HepG2 (cell line): ENCODE measurements around the gene LDLRAD2.

Experiments
- BHLHE40 ChIP-seq: IDR thresholded peaks from 2 replicates; pipeline ENCODE4 v1.6.1; 2011; ENCODE audit warnings: low read length, improper control_type of control experiment
- CTCF ChIP-seq: sonication (generic); formaldehyde crosslinking; IDR thresholded peaks from 2 replicates; pipeline ENCODE4 v1.5.0; 2020; ENCODE audit warnings: mild to moderate bottlenecking, missing genetic modification reagents, moderate library complexity
- EP300 ChIP-seq, 3 experiments: sonication (generic) in 1 of 3; formaldehyde crosslinking in 1 of 3; IDR thresholded peaks; 2 replicates each; pipeline versions ENCODE4 v1.5.1 to v1.6.1; 2011 to 2020; ENCODE audit warnings: low read depth in 2 of 3, low read length in 2 of 3, borderline replicate concordance in 1 of 3, improper control_type of control experiment in 1 of 3, mild to moderate bottlenecking in 1 of 3, missing genetic modification reagents in 1 of 3, moderate library complexity in 1 of 3
- JUN ChIP-seq: sonication (generic); formaldehyde crosslinking; IDR thresholded peaks from 2 replicates; pipeline ENCODE4 v1.4.0; 2020; ENCODE audit warnings: mild to moderate bottlenecking, missing genetic modification reagents
- NR2F1 ChIP-seq, 2 experiments: fragments of 450-650 bp in 1 of 2; formaldehyde crosslinking in 1 of 2; IDR thresholded peaks; 2 replicates each; pipeline versions ENCODE4 v1.5.0 to v1.6.1; 2016 to 2020; ENCODE audit warnings: mild to moderate bottlenecking in 1 of 2, missing compliant biosample characterization in 1 of 2, missing genetic modification reagents in 1 of 2, moderate library complexity in 1 of 2
- RAD21 ChIP-seq: fragments of 450-650 bp; formaldehyde crosslinking; IDR thresholded peaks from 2 replicates; pipeline ENCODE4 v1.5.0; 2020; ENCODE audit warnings: mild to moderate bottlenecking
- RXRB ChIP-seq: IDR thresholded peaks from 2 replicates; pipeline ENCODE4 v1.6.1; 2016; ENCODE audit warnings: borderline replicate concordance, missing genetic modification reagents, missing compliant biosample characterization
- SRSF9 ChIP-seq: fragments of 200-400 bp; formaldehyde crosslinking; IDR thresholded peaks from 2 replicates; pipeline ENCODE4 v1.6.1; 2018; ENCODE audit warnings: borderline replicate concordance, mild to moderate bottlenecking, low read depth, low read length; ENCODE audit not compliant: insufficient read depth, poor library complexity, severe bottlenecking
- ZNF772 ChIP-seq: sonication (generic); formaldehyde crosslinking; IDR thresholded peaks from 2 replicates; pipeline ENCODE4 v1.5.0; 2020; ENCODE audit warnings: mild to moderate bottlenecking, missing genetic modification reagents
- ZSCAN30 ChIP-seq: sonication (generic); formaldehyde crosslinking; IDR thresholded peaks from 2 replicates; pipeline ENCODE4 v1.5.0; 2020; ENCODE audit warnings: mild to moderate bottlenecking, missing genetic modification reagents
- TF ChIP-seq, protein P1 (sequence below), 2 experiments: sonication (generic) in 1 of 2; formaldehyde crosslinking in 1 of 2; IDR thresholded peaks; 2 replicates each; pipeline versions ENCODE4 v1.5.1 to v1.6.1; 2011 to 2020; ENCODE audit warnings: borderline replicate concordance in 1 of 2, low read depth in 1 of 2, low read length in 1 of 2, mild to moderate bottlenecking in 1 of 2, missing genetic modification reagents in 1 of 2, moderate library complexity in 1 of 2
- TF ChIP-seq, protein P2 (sequence below): sonication (generic); formaldehyde crosslinking; IDR thresholded peaks from 2 replicates; pipeline ENCODE4 v1.4.0; 2020; ENCODE audit warnings: missing genetic modification reagents

GRCh38 chr1:21793104-21793503 is 19.0 kb upstream of the LDLRAD2 start:
- TF ChIP-seq RAD21 (no peak), RXRB (no peak), CTCF (CRISPR knock-in tag) (no peak), JUN (CRISPR knock-in tag) (no peak), EP300 (IDR thresholded peaks at IDR 0.05; ENCODE audit: low read depth in 2 of 2, low read length in 2 of 2) (no peak), EP300 (CRISPR knock-in tag; IDR thresholded peaks at IDR 0.05; ENCODE audit: borderline replicate concordance) (no peak), NR2F1 (CRISPR knock-in tag; IDR thresholded peaks at IDR 0.05) (no peak), BHLHE40 (no peak), ZNF772 (CRISPR knock-in tag) (no peak), SRSF9 (no peak), ZSCAN30 (CRISPR knock-in tag) (no peak)
- TF ChIP-seq, protein P1, sequence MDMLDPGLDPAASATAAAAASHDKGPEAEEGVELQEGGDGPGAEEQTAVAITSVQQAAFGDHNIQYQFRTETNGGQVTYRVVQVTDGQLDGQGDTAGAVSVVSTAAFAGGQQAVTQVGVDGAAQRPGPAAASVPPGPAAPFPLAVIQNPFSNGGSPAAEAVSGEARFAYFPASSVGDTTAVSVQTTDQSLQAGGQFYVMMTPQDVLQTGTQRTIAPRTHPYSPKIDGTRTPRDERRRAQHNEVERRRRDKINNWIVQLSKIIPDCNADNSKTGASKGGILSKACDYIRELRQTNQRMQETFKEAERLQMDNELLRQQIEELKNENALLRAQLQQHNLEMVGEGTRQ (IDR thresholded peaks at IDR 0.05; ENCODE audit: low read depth, low read length) = no peak
- TF ChIP-seq, protein P1 (CRISPR knock-in tag; IDR thresholded peaks at IDR 0.05; ENCODE audit: borderline replicate concordance) = no peak
- TF ChIP-seq, protein P2, sequence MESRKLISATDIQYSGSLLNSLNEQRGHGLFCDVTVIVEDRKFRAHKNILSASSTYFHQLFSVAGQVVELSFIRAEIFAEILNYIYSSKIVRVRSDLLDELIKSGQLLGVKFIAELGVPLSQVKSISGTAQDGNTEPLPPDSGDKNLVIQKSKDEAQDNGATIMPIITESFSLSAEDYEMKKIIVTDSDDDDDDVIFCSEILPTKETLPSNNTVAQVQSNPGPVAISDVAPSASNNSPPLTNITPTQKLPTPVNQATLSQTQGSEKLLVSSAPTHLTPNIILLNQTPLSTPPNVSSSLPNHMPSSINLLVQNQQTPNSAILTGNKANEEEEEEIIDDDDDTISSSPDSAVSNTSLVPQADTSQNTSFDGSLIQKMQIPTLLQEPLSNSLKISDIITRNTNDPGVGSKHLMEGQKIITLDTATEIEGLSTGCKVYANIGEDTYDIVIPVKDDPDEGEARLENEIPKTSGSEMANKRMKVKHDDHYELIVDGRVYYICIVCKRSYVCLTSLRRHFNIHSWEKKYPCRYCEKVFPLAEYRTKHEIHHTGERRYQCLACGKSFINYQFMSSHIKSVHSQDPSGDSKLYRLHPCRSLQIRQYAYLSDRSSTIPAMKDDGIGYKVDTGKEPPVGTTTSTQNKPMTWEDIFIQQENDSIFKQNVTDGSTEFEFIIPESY = no peak
